Common myeloid progenitor, CD34-positive (primary cell): ENCODE measurements around the gene ESR1.

Experiments
- CTCF ChIA-PET: fragments of 350-600 bp; sonication (Branson Sonifier 250); formaldehyde crosslinking; loops from one replicate; lab custom pipeline; 2021; ENCODE audit warnings: antibody characterized with exemption; lab: Charles Lee
- POLR2A ChIA-PET: fragments of 350-600 bp; sonication (Branson Sonifier 250); formaldehyde crosslinking; loops from one replicate; lab custom pipeline; 2021; ENCODE audit warnings: antibody characterized with exemption; lab: Charles Lee
- DNase-seq, 3 donors: peaks; one replicate each; pipeline versions ENCODE4 v3.0.0 to v3.0.0-alpha.2; 2013
- H3K27ac ChIP-seq, 2 experiments: 1 replicate in 1 of 2; 2 replicates in 1 of 2; pipeline ENCODE4 v1.7.0; 2013; ENCODE audit warnings: inconsistent platforms in 2 of 2, low read length in 2 of 2, mild to moderate bottlenecking in 2 of 2, low read depth in 1 of 2, moderate library complexity in 1 of 2; ENCODE audit not compliant: severe bottlenecking in 2 of 2, insufficient read depth in 1 of 2, poor library complexity in 1 of 2
- H3K27me3 ChIP-seq, 5 experiments: replicated peaks in 2 of 5; 1 replicate in 3 of 5; 2 replicates in 2 of 5; pipeline versions ENCODE4 v1.6.1 to v1.7.0; 2013; ENCODE audit warnings: low read length in 4 of 5, mild to moderate bottlenecking in 2 of 5, moderate library complexity in 2 of 5, inconsistent platforms in 1 of 5; ENCODE audit not compliant: insufficient read depth in 5 of 5, control insufficient read depth in 4 of 5
- H3K36me3 ChIP-seq, 4 experiments: 1 replicate in 2 of 4; 2 replicates in 2 of 4; pipeline versions ENCODE4 v1.6.1 to v1.7.0; 2013; ENCODE audit warnings: low read length in 3 of 4, control low read depth in 1 of 4, mild to moderate bottlenecking in 1 of 4; ENCODE audit not compliant: control insufficient read depth in 4 of 4, insufficient read depth in 4 of 4
- H3K4me1 ChIP-seq, 4 experiments: 1 replicate in 3 of 4; 2 replicates in 1 of 4; pipeline versions ENCODE4 v1.6.1 to v1.7.1; 2013; ENCODE audit warnings: low read length in 3 of 4, mild to moderate bottlenecking in 3 of 4, control low read depth in 1 of 4, inconsistent platforms in 1 of 4, moderate library complexity in 1 of 4; ENCODE audit not compliant: control insufficient read depth in 4 of 4, insufficient read depth in 4 of 4; ENCODE audit errors: control extremely low read depth in 1 of 4
- H3K4me3 ChIP-seq, 7 experiments: 1 replicate in 4 of 7; 2 replicates in 3 of 7; pipeline versions ENCODE4 v1.5.1 to v1.7.0; 2013; ENCODE audit warnings: mild to moderate bottlenecking in 7 of 7, low read length in 6 of 7, moderate library complexity in 6 of 7, inconsistent platforms in 2 of 7, low read depth in 2 of 7, control low read depth in 1 of 7; ENCODE audit not compliant: insufficient read depth in 4 of 7, control insufficient read depth in 1 of 7; ENCODE audit errors: extremely low read depth in 1 of 7
- H3K9me3 ChIP-seq, 5 experiments: 1 replicate in 4 of 5; 2 replicates in 1 of 5; pipeline versions ENCODE4 v1.6.1 to v1.7.1; 2013; ENCODE audit warnings: low read length in 4 of 5, mild to moderate bottlenecking in 2 of 5, inconsistent platforms in 1 of 5, low read depth in 1 of 5, moderate library complexity in 1 of 5; ENCODE audit not compliant: control insufficient read depth in 4 of 5, insufficient read depth in 2 of 5; ENCODE audit errors: control extremely low read depth in 1 of 5
- WGBS: methylation state at CpG from one replicate; pipeline ENCODE4 v1.1.5; 2013; ENCODE audit not compliant: insufficient coverage; 5-methylcytosine and 5-hydroxymethylcytosine counted together

The ESR1 gene

GRCh38 chr6:151803743-151804142 is 3.7 kb upstream of the ESR1 start:
- ChIA-PET CTCF (no interaction called here), POLR2A (no interaction called here)
- Histone ChIP-seq H3K9me3 (peaks cover 0 to 3% (median 1%) of the 10 kb centered on the region in 5 experiments), H3K4me3 (no peak overlapping the region), H3K36me3 (no peaks in the 10 kb centered on the region), H3K4me1 (peaks cover 1 to 19% (median 16%) of the 10 kb centered on the region in 4 experiments), H3K27me3 (peaks cover 2 to 36% (median 24%) of the 10 kb centered on the region in 5 experiments), H3K27ac (no peak overlapping the region)
- 87% methylated on average over 3 of the region's 9 CpGs for WGBS
- DNase-seq = no peak

- ChIA-PET CTCF (no interaction called here), POLR2A (no interaction called here)
- no peak for DNase-seq
- Histone ChIP-seq H3K9me3 (peaks cover 0 to 3% (median 1%) of the 10 kb centered on the region in 5 experiments), H3K4me3 (no peak overlapping the region), H3K4me1 (peaks cover 1 to 22% (median 16%) of the 10 kb centered on the region in 4 experiments), H3K27ac (no peak overlapping the region), H3K27me3 (peaks cover 2 to 46% (median 33%) of the 10 kb centered on the region in 5 experiments), H3K36me3 (no peaks in the 10 kb centered on the region)
- 95% methylated on average over 6 of the region's 11 CpGs for WGBS
Measured at GRCh38 chr6:151804585-151805285, 2.7 kb upstream of the ESR1 start.

- Histone ChIP-seq H3K36me3 (no peaks in the 10 kb centered on the region), H3K9me3 (peaks cover 0 to 3% (median 1%) of the 10 kb centered on the region in 5 experiments), H3K4me1 (peaks cover 1 to 22% (median 16%) of the 10 kb centered on the region in 4 experiments), H3K27ac (no peak overlapping the region), H3K4me3 (no peak overlapping the region), H3K27me3 (peaks cover 2 to 49% (median 36%) of the 10 kb centered on the region in 5 experiments)
- 85% methylated on average over 3 of the region's 11 CpGs for WGBS
- POLR2A ChIA-PET = no interaction called here
- DNase-seq = no peak
- CTCF ChIA-PET = interaction anchor here (0.7 kb wide), 1 partner anchor 10 kb away, joined by 3 read pairs; no protein-coding TSS in a partner anchor
Measured at GRCh38 chr6:151805286-151805840, 2.1 kb upstream of the ESR1 start.

- H3K27me3 ChIP-seq = peaks cover 2 to 54% (median 41%) of the 10 kb centered on the region in 5 experiments
- H3K36me3 ChIP-seq = no peaks in the 10 kb centered on the region
- H3K4me3 ChIP-seq = peak overlapping the region in 6 of 7 experiments; percentile 31 to 73 (median 64)
- CTCF ChIA-PET = interaction anchor here (0.6 to 1.8 kb wide), 3 partner anchors 37 to 42 kb away, joined by 3 to 5 read pairs (median 3); no protein-coding TSS in a partner anchor
- 5% methylated on average over 17 of the region's 20 CpGs for WGBS
- peaks cover 0 to 3% (median 1%) of the 10 kb centered on the region in 5 experiments for H3K9me3 ChIP-seq
- H3K27ac ChIP-seq = no peak overlapping the region
- peaks cover 1 to 22% (median 16%) of the 10 kb centered on the region in 4 experiments for H3K4me1 ChIP-seq
- peak; percentile 34 to 88 (median 79) for DNase-seq
- POLR2A ChIA-PET = no interaction called here
Measured at GRCh38 chr6:151806757-151807512, 547 bp upstream of the ESR1 start.

GRCh38 chr6:151808371-151809241 is 1.1 kb downstream of the ESR1 start:
- CTCF ChIA-PET = interaction anchor here (0.9 to 1.8 kb wide), 2 partner anchors 9 to 43 kb away, joined by 3 to 5 read pairs; no protein-coding TSS in a partner anchor
- no peak overlapping the region for H3K27ac ChIP-seq
- peak overlapping the region in 6 of 7 experiments; percentile 26 to 73 (median 64) for H3K4me3 ChIP-seq
- POLR2A ChIA-PET = no interaction called here
- H3K36me3 ChIP-seq = no peaks in the 10 kb centered on the region
- peaks cover 0 to 3% (median 1%) of the 10 kb centered on the region in 5 experiments for H3K9me3 ChIP-seq
- H3K27me3 ChIP-seq = peaks cover 2 to 54% (median 41%) of the 10 kb centered on the region in 5 experiments
- 32% methylated on average over 46 of the region's 60 CpGs for WGBS
- peaks cover 1 to 22% (median 16%) of the 10 kb centered on the region in 4 experiments for H3K4me1 ChIP-seq
- DNase-seq = peak; percentile 10 to 40 (median 30)

GRCh38 chr6:151811081-151811480 is 3.6 kb downstream of the ESR1 start:
- H3K4me3 ChIP-seq = no peak overlapping the region
- H3K36me3 ChIP-seq = no peaks in the 10 kb centered on the region
- peaks cover 1 to 22% (median 16%) of the 10 kb centered on the region in 4 experiments for H3K4me1 ChIP-seq
- ChIA-PET POLR2A (no interaction called here), CTCF (interaction anchor here (0.5 kb wide), 1 partner anchor 19 kb away, joined by 3 read pairs; no protein-coding TSS in a partner anchor)
- H3K9me3 ChIP-seq = no peaks in the 10 kb centered on the region
- DNase-seq = no peak
- peaks cover 0 to 40% (median 30%) of the 10 kb centered on the region in 5 experiments for H3K27me3 ChIP-seq
- no CpG with 5 or more reads among the region's 2 CpGs for whole genome bisulfite sequencing
- H3K27ac ChIP-seq = no peak overlapping the region
